GM12878 (cell line): ENCODE measurements around the gene PITX1. TPM values are rescaled to one million over a fixed set of nuclear protein-coding genes. Genes with fewer than 3 reads are reported as not detected.

Experiments
- ATAC-seq: fragments of 200-7000 bp; cut with Tn5 transposase; 3 replicates; pipeline ENCODE4 v1.9.1; 2020; ENCODE audit warnings: mild to moderate bottlenecking, moderate library complexity
- BruUV-seq: library from RNA; stranded (reverse); fragments of 400-500 nt; replicated peaks from 2 replicates; lab custom pipeline; 2021; lab: Mats Ljungman, UMichigan
- CTCF ChIA-PET: fragments of 300-600 bp; sonication (Branson Sonifier 250); formaldehyde crosslinking; extraction: SDS; loops from one replicate; lab custom pipeline; 2021; ENCODE audit warnings: inconsistent platforms; lab: Yijun Ruan, JAX
- POLR2A ChIA-PET: fragments of 350-600 bp; formaldehyde crosslinking; extraction: SDS; loops from one replicate; lab custom pipeline; 2021; ENCODE audit warnings: inconsistent platforms; lab: Charles Lee
- RAD21 ChIA-PET: fragments of 300-600 bp; sonication (Branson Sonifier 250); formaldehyde crosslinking; loops from one replicate; lab custom pipeline; 2023; ENCODE audit warnings: antibody characterized with exemption; ENCODE audit not compliant: unreplicated experiment; lab: Charles Lee
- SMC1A ChIA-PET: fragments of 300-600 bp; sonication (Branson Sonifier 250); formaldehyde crosslinking; loops from one replicate; lab custom pipeline; 2023; ENCODE audit not compliant: unreplicated experiment, uncharacterized antibody; lab: Charles Lee
- DNase-seq: peaks from one replicate; pipeline ENCODE4 v3.0.0-alpha.2; 2011; ENCODE audit warnings: low read depth, low spot score
- FAIRE-seq: peaks from 3 replicates; lab custom pipeline; 2011; peaks lifted over from hg19 to GRCh38; lab: Jason Lieb, UNC
- H2AFZ ChIP-seq: 2 replicates; pipeline ENCODE4 v1.6.0; 2011; ENCODE audit warnings: low read depth, low read length, control low read depth; ENCODE audit not compliant: control insufficient read depth
- H3K27ac ChIP-seq: 2 replicates; pipeline ENCODE4 v1.5.1; 2011; ENCODE audit warnings: control low read depth; ENCODE audit not compliant: control insufficient read depth, insufficient read depth
- H3K27me3 ChIP-seq, 2 experiments: replicated peaks in 1 of 2; 2 replicates each; pipeline versions ENCODE4 v1.6.0 to v1.6.1; 2011; ENCODE audit warnings: low read length in 1 of 2; ENCODE audit not compliant: control insufficient read depth in 2 of 2, insufficient read depth in 2 of 2
- H3K36me3 ChIP-seq, 2 experiments: 2 replicates each; pipeline ENCODE4 v1.5.1; 2011; ENCODE audit warnings: low read length in 1 of 2; ENCODE audit not compliant: control insufficient read depth in 2 of 2, insufficient read depth in 2 of 2
- H3K4me1 ChIP-seq: 2 replicates; pipeline ENCODE4 v1.6.1; 2011; ENCODE audit warnings: mild to moderate bottlenecking, low read length, moderate library complexity, mixed read lengths; ENCODE audit not compliant: control insufficient read depth, insufficient read depth
- H3K4me2 ChIP-seq: 2 replicates; pipeline ENCODE4 v1.6.0; 2011; ENCODE audit warnings: control low read depth; ENCODE audit not compliant: control insufficient read depth, insufficient read depth
- H3K4me3 ChIP-seq: fragments of 200-600 bp; sonication (generic); 2 replicates; pipeline ENCODE4 v1.5.1; 2016
- H3K79me2 ChIP-seq: 2 replicates; pipeline ENCODE4 v1.6.0; 2011; ENCODE audit warnings: low read length; ENCODE audit not compliant: control insufficient read depth, insufficient read depth
- H3K9ac ChIP-seq: 2 replicates; pipeline ENCODE4 v1.8.0; 2011; ENCODE audit warnings: low read length, control low read depth, mixed read lengths; ENCODE audit not compliant: control insufficient read depth, insufficient read depth
- H3K9me3 ChIP-seq: replicated peaks from 3 replicates; pipeline ENCODE4 v1.5.1; 2011; ENCODE audit warnings: mild to moderate bottlenecking, low read length; ENCODE audit not compliant: control insufficient read depth, insufficient read depth
- H4K20me1 ChIP-seq: 2 replicates; pipeline ENCODE4 v1.6.0; 2011; ENCODE audit not compliant: control insufficient read depth, insufficient read depth
- CBX5 ChIP-seq: sonication (generic); IDR thresholded peaks from 2 replicates; pipeline ENCODE4 v1.6.1; 2016; ENCODE audit warnings: low read depth, moderate library complexity, mild to moderate bottlenecking, inconsistent platforms
- CREM ChIP-seq: IDR thresholded peaks from 2 replicates; pipeline ENCODE4 v1.6.1; 2014; ENCODE audit warnings: antibody characterized with exemption, low read depth
- EP300 ChIP-seq, 2 experiments: fragments of 150-350 bp in 1 of 2; IDR thresholded peaks; 2 replicates each; pipeline ENCODE4 v1.6.1; 2011 to 2012; ENCODE audit warnings: low read depth in 2 of 2, low read length in 2 of 2, borderline replicate concordance in 1 of 2, improper control_type of control experiment in 1 of 2, inconsistent platforms in 1 of 2; ENCODE audit not compliant: control insufficient read depth in 1 of 2
- GATAD2B ChIP-seq: fragments of 450-650 bp; conservative IDR thresholded peaks from 2 replicates; pipeline ENCODE4 v1.6.1; 2017; ENCODE audit warnings: low read depth, mild to moderate bottlenecking, moderate library complexity
- MTA2 ChIP-seq: fragments of 450-650 bp; IDR thresholded peaks from 2 replicates; pipeline ENCODE4 v1.6.1; 2016; ENCODE audit warnings: low read depth, mild to moderate bottlenecking, moderate library complexity
- NFIC ChIP-seq: IDR thresholded peaks from 2 replicates; pipeline ENCODE4 v1.6.1; 2012; ENCODE audit warnings: low read depth, mild to moderate bottlenecking, inconsistent platforms, low read length, moderate library complexity
- NFXL1 ChIP-seq: fragments of 450-650 bp; IDR thresholded peaks from 2 replicates; pipeline ENCODE4 v1.6.1; 2017; ENCODE audit warnings: antibody characterized with exemption, mild to moderate bottlenecking, borderline replicate concordance
- PAX5 ChIP-seq: IDR thresholded peaks from 2 replicates; pipeline ENCODE4 v1.6.1; 2011; ENCODE audit warnings: low read depth, low read length, borderline replicate concordance
- RUNX3 ChIP-seq: IDR thresholded peaks from 2 replicates; pipeline ENCODE4 v1.6.1; 2012; ENCODE audit warnings: low read length, inconsistent platforms
- SIX5 ChIP-seq: IDR thresholded peaks from 2 replicates; pipeline ENCODE4 v1.6.1; 2011; ENCODE audit warnings: mild to moderate bottlenecking, low read depth, low read length, moderate library complexity; ENCODE audit not compliant: severe bottlenecking
- SP1 ChIP-seq: IDR thresholded peaks from one replicate; pipeline ENCODE4 v1.6.1; 2011; ENCODE audit warnings: low read depth, low read length
- TAF1 ChIP-seq: IDR thresholded peaks from 2 replicates; pipeline ENCODE4 v1.6.1; 2011; ENCODE audit warnings: mild to moderate bottlenecking, low read depth, low read length, borderline replicate concordance
- WGBS: methylation state at CpG from one replicate; pipeline ENCODE4 v1.1.6; 2016; ENCODE audit warnings: low lambda C conversion rate; ENCODE audit not compliant: insufficient replicate concordance, insufficient coverage; ENCODE audit errors: missing lambda C conversion rate; 5-methylcytosine and 5-hydroxymethylcytosine counted together
- in situ Hi-C: fragments of 300-500 bp; cut with MboI; formaldehyde crosslinking; loops from 9 replicates; pipeline ENCODE4 v1.14.3; 2018; ENCODE audit warnings: mixed read lengths
- intact Hi-C: fragments of 100-400 bp; cut with micrococcal nuclease; formaldehyde crosslinking; loops from one replicate; pipeline ENCODE4 v1.14.2; 2022; ENCODE audit not compliant: unreplicated experiment
- polyA plus RNA-seq, 11 experiments: library from polyadenylated mRNA; depleted of rRNA in 4 of 11; unstranded in 6 of 11; stranded (reverse) in 5 of 11; fragments of >200 nt; fragmentation: Nextera tagmentation in 4 of 11; fragmentation: Illumina TruSeq in 1 of 11; extraction: Ambion mirVana in 4 of 11; extraction: Trizol in 1 of 11; gene quantifications; 1 replicate in 1 of 11; 2 replicates in 10 of 11; pipeline versions ENCODE4 v1.2.1 to v1.2.3, GENCODE V29; 2011 to 2016; ENCODE audit warnings: inconsistent platforms in 2 of 11, missing spikeins in 2 of 11, low read depth in 1 of 11
- total RNA-seq, 4 experiments: library from RNA; depleted of rRNA in 3 of 4; stranded (reverse); fragments of >200 nt in 3 of 4; fragmentation: Illumina TruSeq in 1 of 4; extraction: Trizol in 1 of 4; gene quantifications; 2 replicates each; pipeline versions ENCODE4 v1.2.1 to v1.2.3, GENCODE V29; 2013 to 2021
- TF ChIP-seq, protein P1 (sequence below): fragments of 450-650 bp; IDR thresholded peaks from 2 replicates; pipeline ENCODE4 v1.6.1; 2017; ENCODE audit warnings: mild to moderate bottlenecking, moderate library complexity
- TF ChIP-seq, protein P2 (sequence below): IDR thresholded peaks from 2 replicates; pipeline ENCODE4 v1.6.1; 2012; ENCODE audit warnings: low read depth, low read length, improper control_type of control experiment
- TF ChIP-seq, protein P3 (sequence below): fragments of 450-650 bp; IDR thresholded peaks from 2 replicates; pipeline ENCODE4 v1.6.1; 2016; ENCODE audit warnings: mild to moderate bottlenecking, moderate library complexity, borderline replicate concordance

Gene PITX1
- total and polyA plus RNA-seq, 10 of the 15 experiments (the other 5 are each of a cell fraction or from before 2014, with no cell fraction given): 0.16 to 1.1 (median 0.68) TPM; not detected in 5

DNA sequence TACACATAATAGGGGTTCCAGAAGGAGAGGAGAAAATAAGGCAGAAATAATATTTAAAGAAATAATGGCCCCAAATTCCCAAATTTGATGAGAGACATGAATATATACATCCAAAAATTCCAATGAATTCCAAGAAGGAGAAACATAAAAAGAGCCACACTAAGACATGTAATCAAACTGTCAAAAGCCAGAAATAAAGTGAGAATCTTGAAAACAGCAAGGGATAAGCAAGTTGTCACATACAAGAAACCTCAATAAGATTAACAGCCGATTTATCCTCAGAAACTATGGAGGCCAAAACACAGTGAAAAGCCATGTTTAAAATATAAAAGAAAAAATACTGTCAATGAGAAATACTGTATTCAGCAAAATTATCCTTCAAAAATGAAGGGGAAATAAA is 51.8 kb downstream of the PITX1 start (continued):
- TF ChIP-seq, protein P1, sequence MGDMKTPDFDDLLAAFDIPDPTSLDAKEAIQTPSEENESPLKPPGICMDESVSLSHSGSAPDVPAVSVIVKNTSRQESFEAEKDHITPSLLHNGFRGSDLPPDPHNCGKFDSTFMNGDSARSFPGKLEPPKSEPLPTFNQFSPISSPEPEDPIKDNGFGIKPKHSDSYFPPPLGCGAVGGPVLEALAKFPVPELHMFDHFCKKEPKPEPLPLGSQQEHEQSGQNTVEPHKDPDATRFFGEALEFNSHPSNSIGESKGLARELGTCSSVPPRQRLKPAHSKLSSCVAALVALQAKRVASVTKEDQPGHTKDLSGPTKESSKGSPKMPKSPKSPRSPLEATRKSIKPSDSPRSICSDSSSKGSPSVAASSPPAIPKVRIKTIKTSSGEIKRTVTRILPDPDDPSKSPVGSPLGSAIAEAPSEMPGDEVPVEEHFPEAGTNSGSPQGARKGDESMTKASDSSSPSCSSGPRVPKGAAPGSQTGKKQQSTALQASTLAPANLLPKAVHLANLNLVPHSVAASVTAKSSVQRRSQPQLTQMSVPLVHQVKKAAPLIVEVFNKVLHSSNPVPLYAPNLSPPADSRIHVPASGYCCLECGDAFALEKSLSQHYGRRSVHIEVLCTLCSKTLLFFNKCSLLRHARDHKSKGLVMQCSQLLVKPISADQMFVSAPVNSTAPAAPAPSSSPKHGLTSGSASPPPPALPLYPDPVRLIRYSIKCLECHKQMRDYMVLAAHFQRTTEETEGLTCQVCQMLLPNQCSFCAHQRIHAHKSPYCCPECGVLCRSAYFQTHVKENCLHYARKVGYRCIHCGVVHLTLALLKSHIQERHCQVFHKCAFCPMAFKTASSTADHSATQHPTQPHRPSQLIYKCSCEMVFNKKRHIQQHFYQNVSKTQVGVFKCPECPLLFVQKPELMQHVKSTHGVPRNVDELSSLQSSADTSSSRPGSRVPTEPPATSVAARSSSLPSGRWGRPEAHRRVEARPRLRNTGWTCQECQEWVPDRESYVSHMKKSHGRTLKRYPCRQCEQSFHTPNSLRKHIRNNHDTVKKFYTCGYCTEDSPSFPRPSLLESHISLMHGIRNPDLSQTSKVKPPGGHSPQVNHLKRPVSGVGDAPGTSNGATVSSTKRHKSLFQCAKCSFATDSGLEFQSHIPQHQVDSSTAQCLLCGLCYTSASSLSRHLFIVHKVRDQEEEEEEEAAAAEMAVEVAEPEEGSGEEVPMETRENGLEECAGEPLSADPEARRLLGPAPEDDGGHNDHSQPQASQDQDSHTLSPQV: no peak
- TF ChIP-seq CBX5: peak; percentile 83; the same call in 1 of the 2 replicates

DNA sequence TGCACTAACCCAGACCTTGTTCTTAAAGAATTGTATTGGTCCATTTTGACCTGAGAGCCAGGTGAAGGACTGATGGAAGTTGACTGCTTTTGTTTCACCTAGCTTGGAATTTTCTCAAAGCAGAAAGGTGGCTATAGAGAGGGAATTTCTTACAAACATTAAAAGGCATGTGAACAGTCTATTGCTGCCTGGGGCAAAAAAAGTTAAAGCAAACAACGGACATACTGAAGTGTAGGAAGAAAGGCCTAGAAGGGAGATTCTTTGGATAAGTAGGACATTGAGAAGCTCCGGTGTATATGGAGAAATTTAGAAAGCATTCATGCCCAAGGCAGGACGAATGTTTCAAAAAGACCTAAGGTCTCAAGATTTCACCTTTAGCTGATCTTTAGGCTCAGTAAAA is 54.6 kb downstream of the PITX1 start:
- CTCF ChIA-PET: no interaction called here
- Histone ChIP-seq H3K27ac (no peak overlapping the region), H3K4me1 (no peaks in the 10 kb centered on the region), H3K79me2 (no peaks in the 10 kb centered on the region), H4K20me1 (no peaks in the 10 kb centered on the region), H3K4me3 (no peak overlapping the region), H3K9me3 (no peaks in the 10 kb centered on the region; the same call in 1 of the 3 replicates), H3K4me2 (no peak overlapping the region), H3K36me3 (no peaks in the 10 kb centered on the region), H2AFZ (no peak overlapping the region), H3K9ac (no peak overlapping the region), H3K27me3 (no peaks in the 10 kb centered on the region)
- SMC1A ChIA-PET: no interaction called here
- POLR2A ChIA-PET: no interaction called here
- ATAC-seq (no peak), FAIRE-seq (no peak), DNase-seq (no peak)
- intact Hi-C loops (no loop called here), in situ Hi-C loops (no loop called here)
- 67% methylated on average over 3 of the region's 3 CpGs for WGBS
- RAD21 ChIA-PET: no interaction called here
- BruUV-seq: no TSS peak
- TF ChIP-seq CREM (no peak), NFXL1 (no peak), SP1 (no peak), EP300 (IDR thresholded peaks at IDR 0.05; ENCODE audit: borderline replicate concordance in 1 of 2, control insufficient read depth in 1 of 2, low read depth in 2 of 2, low read length in 2 of 2) (no peak), SIX5 (no peak), GATAD2B (no peak), RUNX3 (no peak), NFIC (no peak), PAX5 (no peak), MTA2 (no peak), TAF1 (no peak)
- TF ChIP-seq, protein P2, sequence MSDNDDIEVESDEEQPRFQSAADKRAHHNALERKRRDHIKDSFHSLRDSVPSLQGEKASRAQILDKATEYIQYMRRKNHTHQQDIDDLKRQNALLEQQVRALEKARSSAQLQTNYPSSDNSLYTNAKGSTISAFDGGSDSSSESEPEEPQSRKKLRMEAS: no peak
- TF ChIP-seq, protein P3, sequence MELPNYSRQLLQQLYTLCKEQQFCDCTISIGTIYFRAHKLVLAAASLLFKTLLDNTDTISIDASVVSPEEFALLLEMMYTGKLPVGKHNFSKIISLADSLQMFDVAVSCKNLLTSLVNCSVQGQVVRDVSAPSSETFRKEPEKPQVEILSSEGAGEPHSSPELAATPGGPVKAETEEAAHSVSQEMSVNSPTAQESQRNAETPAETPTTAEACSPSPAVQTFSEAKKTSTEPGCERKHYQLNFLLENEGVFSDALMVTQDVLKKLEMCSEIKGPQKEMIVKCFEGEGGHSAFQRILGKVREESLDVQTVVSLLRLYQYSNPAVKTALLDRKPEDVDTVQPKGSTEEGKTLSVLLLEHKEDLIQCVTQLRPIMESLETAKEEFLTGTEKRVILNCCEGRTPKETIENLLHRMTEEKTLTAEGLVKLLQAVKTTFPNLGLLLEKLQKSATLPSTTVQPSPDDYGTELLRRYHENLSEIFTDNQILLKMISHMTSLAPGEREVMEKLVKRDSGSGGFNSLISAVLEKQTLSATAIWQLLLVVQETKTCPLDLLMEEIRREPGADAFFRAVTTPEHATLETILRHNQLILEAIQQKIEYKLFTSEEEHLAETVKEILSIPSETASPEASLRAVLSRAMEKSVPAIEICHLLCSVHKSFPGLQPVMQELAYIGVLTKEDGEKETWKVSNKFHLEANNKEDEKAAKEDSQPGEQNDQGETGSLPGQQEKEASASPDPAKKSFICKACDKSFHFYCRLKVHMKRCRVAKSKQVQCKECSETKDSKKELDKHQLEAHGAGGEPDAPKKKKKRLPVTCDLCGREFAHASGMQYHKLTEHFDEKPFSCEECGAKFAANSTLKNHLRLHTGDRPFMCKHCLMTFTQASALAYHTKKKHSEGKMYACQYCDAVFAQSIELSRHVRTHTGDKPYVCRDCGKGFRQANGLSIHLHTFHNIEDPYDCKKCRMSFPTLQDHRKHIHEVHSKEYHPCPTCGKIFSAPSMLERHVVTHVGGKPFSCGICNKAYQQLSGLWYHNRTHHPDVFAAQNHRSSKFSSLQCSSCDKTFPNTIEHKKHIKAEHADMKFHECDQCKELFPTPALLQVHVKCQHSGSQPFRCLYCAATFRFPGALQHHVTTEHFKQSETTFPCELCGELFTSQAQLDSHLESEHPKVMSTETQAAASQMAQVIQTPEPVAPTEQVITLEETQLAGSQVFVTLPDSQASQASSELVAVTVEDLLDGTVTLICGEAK: no peak
